ENCODE data around the gene DYNC2H1. TPM values are rescaled to one million over a fixed set of nuclear protein-coding genes. Genes with fewer than 3 reads are reported as not detected.

The DYNC2H1 gene
- total RNA-seq, 3 donors from 2014 or later: 0.98 to 2.3 (median 1.0) TPM

DNA sequence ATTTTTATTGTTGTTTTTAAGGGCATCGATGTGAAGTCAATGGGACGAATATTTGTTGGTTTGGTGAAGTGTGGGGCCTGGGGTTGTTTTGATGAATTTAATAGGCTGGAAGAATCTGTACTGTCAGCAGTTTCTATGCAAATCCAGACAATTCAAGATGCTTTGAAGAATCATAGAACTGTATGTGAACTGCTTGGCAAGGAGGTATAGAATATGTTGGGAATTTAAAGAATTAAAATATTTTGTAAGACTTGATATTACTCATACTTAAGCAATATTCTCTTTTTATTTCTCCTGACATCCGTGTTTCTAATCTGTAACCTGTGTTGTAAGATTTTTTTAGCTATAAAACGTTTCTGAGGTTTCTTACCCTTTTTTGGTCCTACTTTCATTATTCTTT is 61.6 kb downstream of the DYNC2H1 start:
- ATAC-seq: no peak
- no peaks in the 10 kb centered on the region for H3K4me1 Mint-ChIP-seq (ENCODE audit: low read depth)
- H3K4me3 Mint-ChIP-seq: no peak overlapping the region
- no peak for DNase-seq
- no peaks in the 10 kb centered on the region for H3K27me3 Mint-ChIP-seq (ENCODE audit: low read depth)
- peaks cover 5% of the 10 kb centered on the region for H3K36me3 Mint-ChIP-seq (ENCODE audit: insufficient read depth)
- no peaks in the 10 kb centered on the region for H3K9me3 Mint-ChIP-seq

DNA sequence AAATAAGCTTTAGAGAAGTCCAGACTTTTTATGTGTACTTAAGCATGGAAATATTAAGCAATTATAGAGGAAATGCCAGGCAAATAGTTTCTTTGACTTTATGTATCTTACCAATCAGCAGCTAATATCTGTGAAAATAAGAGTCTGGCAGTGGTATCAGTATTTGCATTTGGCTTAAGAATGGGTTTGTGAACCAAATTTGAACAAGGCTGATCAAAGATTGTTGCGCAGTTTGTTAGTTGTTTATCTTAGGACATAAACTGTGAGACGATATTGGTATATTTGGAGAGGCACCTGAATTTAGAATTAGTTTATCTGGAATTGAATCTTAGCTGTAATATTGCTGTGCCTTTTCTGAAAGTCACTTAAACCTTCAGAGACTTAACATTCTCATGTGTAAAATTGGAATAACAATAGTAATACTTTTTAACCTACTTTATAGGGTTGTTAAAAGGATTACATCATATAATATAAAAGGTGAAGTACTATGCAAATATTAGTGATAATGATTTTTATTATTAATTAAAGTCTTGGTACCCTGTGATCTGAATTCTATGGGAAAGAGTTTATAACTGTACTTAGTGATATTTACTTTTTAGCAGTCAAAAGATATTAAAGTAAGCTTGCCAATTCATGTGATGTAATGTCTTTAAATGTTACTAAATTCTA is 66.4 kb downstream of the DYNC2H1 start:
- no peaks in the 10 kb centered on the region for H3K9me3 Mint-ChIP-seq
- no peaks in the 10 kb centered on the region for H3K27me3 Mint-ChIP-seq (ENCODE audit: low read depth)
- no peak overlapping the region for H3K4me3 Mint-ChIP-seq
- DNase-seq: no peak
- no peaks in the 10 kb centered on the region for H3K4me1 Mint-ChIP-seq (ENCODE audit: low read depth)
- H3K36me3 Mint-ChIP-seq (ENCODE audit: insufficient read depth): no peaks in the 10 kb centered on the region
- no peak for ATAC-seq

DNA sequence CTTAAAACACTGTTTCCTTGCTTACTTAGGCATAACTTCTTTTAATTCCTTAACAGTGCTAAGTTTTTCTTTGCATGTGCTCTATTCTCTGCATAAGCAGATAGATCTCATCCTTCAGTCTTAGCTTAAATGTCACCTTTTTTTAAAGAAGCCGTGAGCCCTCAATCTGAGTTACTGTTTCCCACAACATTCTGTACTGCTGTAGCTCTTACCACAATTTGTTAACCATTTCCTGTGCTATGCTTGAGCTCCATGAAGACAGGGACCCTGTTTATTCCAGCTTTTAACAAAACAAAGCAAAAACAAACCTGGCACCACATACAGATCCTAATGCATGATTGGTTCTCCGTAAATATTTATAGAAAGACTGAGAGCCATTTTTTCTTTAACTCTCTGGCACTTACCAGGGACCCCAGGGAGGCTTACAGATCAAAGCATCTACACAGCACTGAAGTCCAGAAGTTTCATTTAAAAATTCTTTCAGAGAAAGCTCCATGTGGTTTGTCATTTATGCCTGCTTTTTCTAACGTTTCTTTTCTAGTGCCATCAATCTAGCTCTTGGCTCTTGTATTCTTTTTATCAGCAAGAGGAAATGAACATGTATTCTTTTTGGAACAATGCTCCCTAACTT is 74.9 kb downstream of the DYNC2H1 start:
- no peaks in the 10 kb centered on the region for H3K9me3 Mint-ChIP-seq
- no peak for ATAC-seq

DNA sequence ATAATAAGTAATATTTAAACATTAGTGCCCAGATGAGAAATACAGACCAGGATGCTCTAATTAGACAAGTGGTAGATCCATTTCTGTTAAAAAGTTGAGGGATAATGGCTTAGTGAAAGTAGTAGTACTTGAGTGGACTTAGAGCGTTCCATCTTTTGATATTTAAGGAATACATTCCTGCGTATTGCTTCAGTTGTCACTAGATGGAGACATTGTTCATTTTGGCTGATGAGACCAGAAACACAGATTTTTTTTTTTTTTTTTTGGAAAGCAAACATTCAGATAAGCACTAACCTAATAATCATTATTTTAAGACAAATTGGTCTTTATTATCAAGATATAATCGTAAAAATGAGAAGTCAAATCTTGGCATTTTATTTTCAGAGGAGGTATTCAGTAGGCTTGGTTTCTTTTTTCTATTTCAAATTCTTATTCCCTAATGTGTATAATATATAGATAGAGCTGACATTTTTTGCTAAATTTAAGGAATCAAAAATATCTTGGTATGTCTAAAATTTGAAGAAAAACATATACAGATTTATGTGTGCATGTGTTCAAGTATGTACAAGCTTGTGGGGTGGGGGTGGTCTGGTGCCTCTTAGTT is 92.9 kb downstream of the DYNC2H1 start:
- ATAC-seq (no peak), DNase-seq (no peak)
- H3K4me1 Mint-ChIP-seq (ENCODE audit: low read depth): no peaks in the 10 kb centered on the region
- H3K4me3 Mint-ChIP-seq: no peak overlapping the region
- H3K27me3 Mint-ChIP-seq (ENCODE audit: low read depth): no peaks in the 10 kb centered on the region
- no peaks in the 10 kb centered on the region for H3K9me3 Mint-ChIP-seq
- H3K36me3 Mint-ChIP-seq (ENCODE audit: insufficient read depth): peaks cover 2% of the 10 kb centered on the region

More for the DNA sequence above, 74.9 kb downstream of the DYNC2H1 start:
- H3K4me3 Mint-ChIP-seq: no peak overlapping the region
- peaks cover 5% of the 10 kb centered on the region for H3K4me1 Mint-ChIP-seq (ENCODE audit: low read depth)
- H3K27me3 Mint-ChIP-seq (ENCODE audit: low read depth): no peaks in the 10 kb centered on the region
- no peak for DNase-seq
- H3K36me3 Mint-ChIP-seq (ENCODE audit: insufficient read depth): no peaks in the 10 kb centered on the region

DNA sequence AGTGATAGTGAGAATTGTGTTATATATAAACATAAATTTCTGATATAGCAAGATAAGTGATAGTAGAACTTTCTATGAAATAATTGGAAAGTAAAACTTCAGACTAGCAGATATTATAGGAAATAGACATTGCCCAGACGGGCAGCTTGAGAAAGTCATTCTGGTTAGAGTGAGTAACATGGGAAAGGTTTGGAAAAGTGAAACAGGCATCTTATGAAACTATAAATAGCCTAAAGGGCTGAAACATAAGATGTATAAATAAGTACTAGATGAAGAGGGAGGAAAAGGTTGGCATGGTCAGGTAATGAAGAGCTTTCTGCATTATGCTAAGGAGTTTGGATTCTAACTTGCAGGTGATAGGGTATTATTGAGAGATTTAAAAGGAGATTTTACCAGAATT is 101.3 kb downstream of the DYNC2H1 start:
- ATAC-seq: no peak
- H3K27me3 Mint-ChIP-seq (ENCODE audit: low read depth): no peaks in the 10 kb centered on the region

DNA sequence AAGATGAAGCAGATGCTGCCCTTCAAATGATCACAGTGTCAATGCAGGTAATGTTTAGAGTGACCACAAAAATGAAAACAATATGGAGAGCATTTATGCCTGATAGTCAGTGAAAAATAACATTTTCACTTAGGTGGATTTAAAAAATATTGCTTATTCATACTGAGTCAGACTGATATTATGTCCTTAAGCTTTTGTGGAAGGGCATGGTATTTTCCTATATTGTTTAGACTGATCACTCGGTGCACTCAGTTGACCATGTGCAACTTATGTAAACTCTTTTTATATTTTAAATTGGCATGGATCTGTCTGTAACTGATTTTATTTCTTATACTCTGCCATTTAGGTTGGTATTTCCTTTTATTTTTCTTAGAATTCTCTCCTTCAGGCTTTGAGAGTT is 106.6 kb downstream of the DYNC2H1 start:
- Mint-ChIP-seq H3K36me3 (ENCODE audit: insufficient read depth) (peaks cover 1% of the 10 kb centered on the region), H3K4me1 (ENCODE audit: low read depth) (no peaks in the 10 kb centered on the region)

More for the DNA sequence above, 101.3 kb downstream of the DYNC2H1 start:
- Mint-ChIP-seq H3K9me3 (no peaks in the 10 kb centered on the region), H3K4me3 (no peak overlapping the region), H3K4me1 (ENCODE audit: low read depth) (no peaks in the 10 kb centered on the region), H3K36me3 (ENCODE audit: insufficient read depth) (peaks cover 1% of the 10 kb centered on the region)
- no peak for DNase-seq

DNA sequence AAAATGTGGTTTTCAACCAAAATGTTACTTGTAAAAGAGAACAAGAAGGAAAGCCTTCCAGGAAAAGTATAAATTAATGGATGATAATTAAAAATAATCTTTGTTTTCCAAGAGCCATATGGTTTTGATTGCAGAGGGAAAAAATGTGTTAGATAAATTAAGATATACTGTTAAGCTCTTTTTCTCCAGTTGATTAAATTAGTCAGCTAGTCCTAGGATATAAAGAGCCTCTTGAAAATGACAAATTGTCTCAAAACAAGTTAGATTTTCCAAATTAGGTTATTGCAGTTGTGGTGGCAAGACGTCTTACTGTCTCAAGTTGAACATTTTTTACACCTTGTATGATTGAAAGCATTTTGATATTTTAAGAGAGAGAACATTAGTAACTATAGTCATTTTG is 110.9 kb downstream of the DYNC2H1 start:
- Mint-ChIP-seq H3K27me3 (ENCODE audit: low read depth) (no peaks in the 10 kb centered on the region), H3K36me3 (ENCODE audit: insufficient read depth) (peaks cover under 1% of the 10 kb centered on the region), H3K4me1 (ENCODE audit: low read depth) (no peaks in the 10 kb centered on the region), H3K9me3 (no peaks in the 10 kb centered on the region), H3K4me3 (no peak overlapping the region)
- DNase-seq (no peak), ATAC-seq (no peak)

More for the DNA sequence above, 106.6 kb downstream of the DYNC2H1 start:
- no peak for ATAC-seq
- no peak for DNase-seq
- no peak overlapping the region for H3K4me3 Mint-ChIP-seq
- no peaks in the 10 kb centered on the region for H3K9me3 Mint-ChIP-seq
- H3K27me3 Mint-ChIP-seq (ENCODE audit: low read depth): no peaks in the 10 kb centered on the region

DNA sequence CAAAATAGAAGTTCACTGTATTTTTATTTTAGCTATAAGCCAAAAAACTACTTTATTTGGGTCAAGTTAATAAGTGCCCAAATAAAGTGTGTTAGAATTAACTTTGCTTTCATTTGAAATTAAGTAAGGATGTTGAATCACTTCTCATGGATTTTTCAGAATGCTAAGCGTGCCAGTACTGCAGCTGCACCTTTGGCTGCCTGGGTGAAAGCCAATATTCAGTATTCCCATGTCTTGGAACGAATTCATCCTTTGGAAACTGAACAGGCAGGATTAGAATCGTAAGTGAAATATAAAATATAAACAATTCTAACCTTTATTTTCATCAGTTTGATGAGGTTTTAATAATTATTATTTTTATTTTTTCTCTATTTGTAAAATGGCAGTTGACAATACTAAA is 113.6 kb downstream of the DYNC2H1 start:
- H3K4me1 Mint-ChIP-seq (ENCODE audit: low read depth): no peaks in the 10 kb centered on the region
- no peak overlapping the region for H3K4me3 Mint-ChIP-seq
- DNase-seq: no peak
- ATAC-seq: no peak
- H3K36me3 Mint-ChIP-seq (ENCODE audit: insufficient read depth): peaks cover 6% of the 10 kb centered on the region
- H3K9me3 Mint-ChIP-seq: no peaks in the 10 kb centered on the region
- no peaks in the 10 kb centered on the region for H3K27me3 Mint-ChIP-seq (ENCODE audit: low read depth)

DNA sequence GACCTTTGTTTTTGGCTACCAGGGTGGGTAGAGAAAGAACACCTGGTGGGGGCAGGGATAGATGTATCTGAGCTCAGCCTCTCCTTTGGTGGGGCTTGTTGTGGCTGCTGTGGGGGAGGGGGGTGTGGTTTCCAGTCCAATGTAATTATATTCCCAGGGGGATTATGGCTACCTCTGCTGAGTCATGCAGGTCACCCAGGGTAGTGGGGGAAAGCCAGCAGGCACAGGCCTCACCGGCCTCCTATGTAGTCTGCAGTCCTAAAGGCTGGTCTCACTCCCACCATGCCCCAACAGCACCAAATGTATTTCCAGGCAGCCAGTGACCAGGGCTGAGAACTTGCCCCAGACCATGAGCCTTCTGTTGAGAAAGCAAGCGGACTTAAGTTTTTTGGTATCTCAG is 119.6 kb downstream of the DYNC2H1 start:
- ATAC-seq (no peak), DNase-seq (no peak)
- Mint-ChIP-seq H3K9me3 (no peaks in the 10 kb centered on the region), H3K36me3 (ENCODE audit: insufficient read depth) (peaks cover 6% of the 10 kb centered on the region), H3K27me3 (ENCODE audit: low read depth) (no peaks in the 10 kb centered on the region), H3K4me1 (ENCODE audit: low read depth) (no peaks in the 10 kb centered on the region), H3K4me3 (no peak overlapping the region)

DNA sequence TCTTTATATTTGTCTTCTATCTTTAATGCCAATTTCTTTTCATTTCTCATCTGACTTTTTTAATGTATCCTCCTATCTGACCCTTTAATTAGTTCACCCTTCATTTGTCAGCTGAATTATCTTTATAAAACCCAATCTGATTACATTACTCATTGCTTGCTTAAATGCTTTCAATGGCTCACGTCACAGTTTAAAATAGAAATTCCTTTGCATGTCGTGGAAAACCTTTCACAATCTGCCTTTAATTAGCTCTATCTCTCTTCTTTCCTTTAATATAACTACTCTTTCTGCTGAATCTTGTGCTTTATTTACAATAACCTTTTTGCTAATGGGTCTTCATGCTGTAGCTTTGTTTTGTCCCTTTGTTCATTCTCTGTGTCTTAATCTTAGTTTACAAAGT is 125.7 kb downstream of the DYNC2H1 start:
- H3K27me3 Mint-ChIP-seq (ENCODE audit: low read depth): no peaks in the 10 kb centered on the region
- H3K4me3 Mint-ChIP-seq: no peak overlapping the region
- H3K36me3 Mint-ChIP-seq (ENCODE audit: insufficient read depth): peaks cover 9% of the 10 kb centered on the region
- H3K4me1 Mint-ChIP-seq (ENCODE audit: low read depth): no peaks in the 10 kb centered on the region
- ATAC-seq: no peak
- DNase-seq: no peak
- H3K9me3 Mint-ChIP-seq: no peaks in the 10 kb centered on the region

DNA sequence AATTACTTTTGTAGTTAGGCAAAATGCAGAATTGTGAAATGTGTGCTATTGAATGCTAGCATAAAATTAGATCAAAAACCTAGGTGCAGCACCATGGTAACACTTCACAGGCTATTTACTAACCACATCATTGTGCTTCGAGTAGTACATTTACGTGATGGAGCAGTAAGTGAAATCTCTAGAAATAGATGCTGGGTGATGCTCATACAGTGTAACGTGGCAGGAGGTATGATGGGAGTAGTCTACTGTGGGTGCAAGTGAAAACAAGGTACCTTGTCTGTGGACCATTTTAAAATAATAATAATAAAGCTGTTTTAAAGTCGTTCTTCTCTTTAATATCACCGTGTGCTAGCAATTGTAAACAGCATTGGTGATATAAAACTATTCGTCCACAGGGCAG is 132.3 kb downstream of the DYNC2H1 start:
- Mint-ChIP-seq H3K36me3 (ENCODE audit: insufficient read depth) (peaks cover 2% of the 10 kb centered on the region), H3K9me3 (no peaks in the 10 kb centered on the region), H3K27me3 (ENCODE audit: low read depth) (no peaks in the 10 kb centered on the region), H3K4me3 (no peak overlapping the region), H3K4me1 (ENCODE audit: low read depth) (no peaks in the 10 kb centered on the region)
- DNase-seq: no peak
- ATAC-seq: no peak

DNA sequence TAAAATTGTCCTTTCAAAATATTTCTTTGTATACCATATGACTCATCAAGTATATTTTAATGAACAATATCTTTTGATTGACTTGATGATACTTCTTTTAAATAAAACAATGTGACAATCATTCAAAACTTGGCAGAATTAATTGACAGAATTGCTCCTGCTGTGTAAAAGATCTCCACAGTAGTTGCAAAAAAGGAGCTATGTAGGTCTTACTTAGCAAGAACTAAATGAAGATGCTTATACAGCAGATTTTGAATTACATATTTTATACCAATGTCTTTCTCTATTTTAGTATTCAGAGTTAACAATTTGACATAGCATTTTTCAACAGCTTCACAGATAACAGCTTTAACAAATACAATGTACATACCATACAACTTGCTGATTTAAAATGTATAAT is 144.9 kb downstream of the DYNC2H1 start:
- Mint-ChIP-seq H3K4me1 (ENCODE audit: low read depth) (no peaks in the 10 kb centered on the region), H3K36me3 (ENCODE audit: insufficient read depth) (peaks cover 2% of the 10 kb centered on the region), H3K9me3 (no peaks in the 10 kb centered on the region), H3K4me3 (no peak overlapping the region), H3K27me3 (ENCODE audit: low read depth) (no peaks in the 10 kb centered on the region)
- DNase-seq (no peak), ATAC-seq (no peak)

DNA sequence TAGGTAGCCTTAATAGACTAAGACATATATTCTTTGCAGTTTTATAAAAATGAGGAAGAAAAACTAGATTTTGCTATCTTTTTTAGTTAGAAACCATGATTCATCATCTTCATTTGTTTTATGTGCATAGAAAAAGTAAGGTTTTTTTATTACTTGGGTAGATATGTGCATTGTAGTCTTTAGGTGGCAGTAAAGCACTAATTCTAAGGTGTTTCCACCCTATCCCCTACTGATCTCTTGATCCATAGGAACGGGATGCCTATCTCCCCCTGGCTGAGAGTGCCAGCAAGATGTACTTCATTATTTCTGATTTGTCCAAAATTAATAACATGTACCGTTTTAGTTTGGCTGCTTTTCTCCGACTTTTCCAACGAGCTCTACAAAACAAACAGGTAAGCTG is 148.1 kb downstream of the DYNC2H1 start:
- DNase-seq: no peak
- Mint-ChIP-seq H3K36me3 (ENCODE audit: insufficient read depth) (peaks cover 5% of the 10 kb centered on the region), H3K27me3 (ENCODE audit: low read depth) (no peaks in the 10 kb centered on the region), H3K4me1 (ENCODE audit: low read depth) (no peaks in the 10 kb centered on the region), H3K9me3 (no peaks in the 10 kb centered on the region), H3K4me3 (no peak overlapping the region)
- ATAC-seq: no peak

DNA sequence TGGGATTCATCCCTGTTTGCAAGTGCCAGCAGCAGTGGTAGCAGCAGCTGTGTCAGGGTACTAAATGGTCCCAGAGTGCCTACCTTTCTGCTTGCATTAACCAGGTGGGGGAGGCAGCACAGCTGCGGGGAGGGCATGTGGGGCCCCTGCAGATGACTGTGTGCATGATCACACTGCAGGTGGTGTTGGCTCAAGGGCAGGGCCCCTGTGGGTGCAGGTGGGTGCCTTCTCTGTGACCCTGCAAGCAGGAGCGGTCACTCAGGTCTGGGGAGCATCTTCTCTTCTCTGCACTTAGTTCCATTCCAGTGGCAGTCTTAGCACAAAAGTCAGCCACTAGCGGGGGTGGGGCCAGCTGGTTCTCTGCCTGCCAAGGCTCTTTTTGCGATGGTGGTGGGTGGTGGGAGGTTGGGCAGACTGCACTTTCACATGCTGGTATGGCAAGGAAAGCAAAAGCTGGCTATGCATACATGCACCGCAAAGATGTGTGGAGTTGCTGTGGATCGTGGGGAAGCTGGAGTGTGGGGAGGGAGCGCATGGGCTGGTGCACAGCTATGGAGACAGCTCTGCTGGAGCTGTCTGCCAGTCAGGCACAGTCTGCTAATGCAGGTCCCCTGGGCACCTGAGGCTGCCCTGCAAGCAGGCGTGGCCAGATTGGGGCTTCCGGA is 157.1 kb downstream of the DYNC2H1 start:
- ATAC-seq: peak in 1 of 2 donors; percentile 30
- DNase-seq: no peak
- Mint-ChIP-seq H3K36me3 (ENCODE audit: insufficient read depth) (peaks cover 1% of the 10 kb centered on the region), H3K9me3 (no peaks in the 10 kb centered on the region), H3K4me3 (no peak overlapping the region), H3K27me3 (ENCODE audit: low read depth) (no peaks in the 10 kb centered on the region), H3K4me1 (ENCODE audit: low read depth) (no peaks in the 10 kb centered on the region)

DNA sequence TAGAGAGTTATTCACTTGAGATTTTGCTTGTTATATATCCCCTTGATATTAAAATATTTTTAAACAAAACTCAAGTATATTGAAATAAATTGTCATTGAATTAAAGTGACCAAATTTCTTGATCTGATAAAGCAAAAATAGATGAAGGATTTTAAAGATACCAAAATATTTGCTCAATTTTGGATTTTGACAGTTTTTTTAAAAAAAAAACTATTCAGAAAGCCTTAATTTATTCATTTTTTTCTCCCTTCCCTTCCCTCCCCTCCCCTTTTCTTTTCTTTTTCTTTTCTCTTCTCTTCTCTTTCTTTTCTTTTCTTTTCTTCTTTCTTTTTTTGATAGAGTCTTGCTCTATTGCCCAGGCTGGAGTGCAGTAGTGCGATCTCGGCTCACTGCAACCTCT is 163.7 kb downstream of the DYNC2H1 start:
- ATAC-seq: no peak
- H3K4me3 Mint-ChIP-seq: no peak overlapping the region

More for the DNA sequence above, 163.7 kb downstream of the DYNC2H1 start:
- Mint-ChIP-seq H3K27me3 (ENCODE audit: low read depth) (no peaks in the 10 kb centered on the region), H3K36me3 (ENCODE audit: insufficient read depth) (peaks cover 3% of the 10 kb centered on the region), H3K4me1 (ENCODE audit: low read depth) (no peaks in the 10 kb centered on the region), H3K9me3 (no peaks in the 10 kb centered on the region)
- DNase-seq: no peak

Data from activated T-cell treated with anti-CD3 and anti-CD28 coated beads, Interleukin-2, amount 50 U/mL, for 4 hours (primary cell).